Urinary bladder (tissue), 4 donors: ENCODE results near the gene CHKB. TPM values are rescaled to one million over a fixed set of nuclear protein-coding genes. Genes with fewer than 3 reads are reported as not detected.
"Not testable (repeated sequence)": the region's sequence is repeated elsewhere in the genome, so short reads cannot be mapped to it uniquely, and the experiment has no call there.

Experiments used
- DNase-seq: peaks from one replicate; pipeline ENCODE4 v3.0.0-alpha.2; 2015; ENCODE audit errors: extremely low spot score
- H3K27ac ChIP-seq: one replicate; pipeline ENCODE4 v1.5.1; 2013; ENCODE audit warnings: low read depth, mild to moderate bottlenecking, moderate library complexity
- H3K36me3 ChIP-seq: one replicate; pipeline ENCODE4 v1.6.1; 2013; ENCODE audit warnings: mild to moderate bottlenecking, moderate library complexity; ENCODE audit not compliant: insufficient read depth
- H3K4me1 ChIP-seq: one replicate; pipeline ENCODE4 v1.6.1; 2013; ENCODE audit warnings: mild to moderate bottlenecking, moderate library complexity; ENCODE audit not compliant: insufficient read depth
- H3K4me3 ChIP-seq: one replicate; pipeline ENCODE4 v1.5.1; 2013; ENCODE audit warnings: low read depth, low read length
- WGBS: extraction: QIAGEN DNeasy Blood & Tissue Kit; methylation state at CpG from one replicate; pipeline ENCODE4 v1.1.7; 2013; 5-methylcytosine and 5-hydroxymethylcytosine counted together
- polyA plus RNA-seq: library from polyadenylated mRNA; stranded (reverse); fragments of 200-250 nt; gene quantifications from one replicate; pipeline ENCODE4 v1.2.3, GENCODE V29; 2013
- total RNA-seq: library from RNA; depleted of rRNA; stranded (reverse); fragments of >200 nt; gene quantifications from one replicate; pipeline ENCODE4 v1.2.3, GENCODE V29; 2014
- donor health status: healthy with polysubstance abuse.
- donor health status: healthy.

Gene CHKB
- total and polyA plus RNA-seq, 2 donors: 28.0 to 45.7 TPM

DNA sequence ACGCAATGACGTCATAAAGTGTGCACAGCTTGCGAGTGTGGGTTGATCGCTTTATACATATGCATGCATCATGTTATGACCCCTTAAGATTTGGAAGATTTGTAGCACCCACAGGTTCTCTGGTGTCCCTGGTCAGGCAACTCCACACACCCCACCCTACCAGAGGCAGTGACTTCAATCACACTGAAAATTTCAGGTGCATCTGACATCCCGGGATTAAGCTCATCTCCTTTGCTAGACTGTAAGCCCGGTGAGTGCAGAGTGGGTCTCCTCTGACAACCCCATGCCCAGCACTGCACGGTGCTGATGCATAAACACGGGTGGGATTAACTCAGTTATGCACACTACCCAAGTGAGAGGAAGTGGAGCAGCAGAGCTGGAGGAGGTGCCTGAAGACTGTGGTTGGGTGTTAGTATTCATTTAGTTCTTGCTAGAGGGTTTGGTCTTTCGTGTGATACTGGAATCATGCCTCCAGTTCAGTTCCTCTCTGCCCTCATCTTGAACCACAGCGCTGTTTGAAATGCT lies 38.8 kb upstream of the CHKB start:
- 32% methylated on average over 10 of the region's 10 CpGs for WGBS
- Histone ChIP-seq H3K4me1 (no peaks in the 10 kb centered on the region), H3K4me3 (no peak overlapping the region), H3K27ac (no peak overlapping the region), H3K36me3 (peaks cover 2% of the 10 kb centered on the region)
- DNase-seq: no peak

GRCh38 chr22:50620593-50621355 lies 38.1 kb upstream of the CHKB start:
- no peaks in the 10 kb centered on the region for H3K4me1 ChIP-seq
- DNase-seq: peak; percentile 88
- H3K4me3 ChIP-seq: peak overlapping the region; percentile 0
- H3K36me3 ChIP-seq: peaks cover 2% of the 10 kb centered on the region
- no peak overlapping the region for H3K27ac ChIP-seq
- WGBS: 13% methylated on average over 25 of the region's 25 CpGs

DNA sequence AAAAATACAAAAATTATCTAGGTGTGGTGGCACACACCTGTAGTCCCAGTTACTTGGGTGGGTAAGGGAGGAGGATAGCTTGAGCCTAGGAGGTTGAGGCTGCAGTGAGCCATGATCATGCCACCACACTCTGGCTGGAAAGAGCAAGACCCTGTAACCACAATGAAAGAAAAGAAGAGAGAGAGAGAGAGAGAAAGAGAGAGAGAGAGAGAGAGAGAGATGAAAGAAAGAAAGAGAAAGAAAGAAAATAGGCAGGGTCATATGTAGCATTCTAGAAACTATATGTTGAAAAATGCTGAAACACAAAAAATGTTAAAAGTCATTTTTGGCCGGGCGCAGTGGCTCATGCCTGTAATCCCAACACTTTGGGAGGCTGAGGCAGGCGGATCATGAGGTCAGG lies 31.6 kb upstream of the CHKB start:
- 94% methylated on average over 3 of the region's 3 CpGs for WGBS
- DNase-seq, H3K4me3 ChIP-seq, H3K4me1 ChIP-seq, H3K36me3 ChIP-seq, H3K27ac ChIP-seq: not testable (repeated sequence)

DNA sequence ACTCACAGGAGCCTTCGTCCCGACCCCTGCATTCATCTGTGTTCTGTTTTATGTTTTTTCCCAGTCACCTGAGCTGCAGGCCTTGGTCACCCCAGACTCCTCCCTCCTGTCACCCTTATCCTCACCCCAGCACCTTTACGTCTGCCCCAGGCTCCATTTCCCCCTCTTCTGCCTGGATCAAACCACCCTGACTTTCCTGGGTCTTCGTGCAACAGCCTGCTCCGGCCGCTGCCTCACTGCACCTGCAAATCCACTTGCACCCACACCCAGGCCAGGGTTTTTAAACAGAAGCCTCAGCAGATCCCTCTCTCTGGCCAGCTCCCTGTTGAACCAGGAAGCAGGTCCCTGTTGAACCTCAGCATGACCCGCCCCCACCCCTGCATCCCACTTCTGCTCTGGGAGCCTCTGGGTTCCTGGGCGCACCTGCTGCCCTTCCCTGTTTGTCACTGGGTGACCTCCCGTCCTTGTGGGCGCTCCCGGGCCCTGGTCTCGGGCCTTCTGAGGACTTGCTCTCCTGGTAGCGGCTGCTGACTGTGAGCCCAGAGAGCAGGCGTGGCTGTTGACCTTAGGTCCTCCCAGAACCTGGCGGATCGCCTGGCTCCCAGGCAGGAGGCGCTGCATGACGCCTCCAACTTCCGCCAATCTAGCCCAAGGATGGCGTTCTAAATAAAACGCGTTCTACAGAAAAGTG lies 30.8 kb upstream of the CHKB start:
- no peak for DNase-seq
- Histone ChIP-seq H3K4me1 (no peaks in the 10 kb centered on the region), H3K27ac (no peak overlapping the region), H3K36me3 (no peaks in the 10 kb centered on the region), H3K4me3 (no peak overlapping the region)
- WGBS: 70% methylated on average over 22 of the region's 22 CpGs

DNA sequence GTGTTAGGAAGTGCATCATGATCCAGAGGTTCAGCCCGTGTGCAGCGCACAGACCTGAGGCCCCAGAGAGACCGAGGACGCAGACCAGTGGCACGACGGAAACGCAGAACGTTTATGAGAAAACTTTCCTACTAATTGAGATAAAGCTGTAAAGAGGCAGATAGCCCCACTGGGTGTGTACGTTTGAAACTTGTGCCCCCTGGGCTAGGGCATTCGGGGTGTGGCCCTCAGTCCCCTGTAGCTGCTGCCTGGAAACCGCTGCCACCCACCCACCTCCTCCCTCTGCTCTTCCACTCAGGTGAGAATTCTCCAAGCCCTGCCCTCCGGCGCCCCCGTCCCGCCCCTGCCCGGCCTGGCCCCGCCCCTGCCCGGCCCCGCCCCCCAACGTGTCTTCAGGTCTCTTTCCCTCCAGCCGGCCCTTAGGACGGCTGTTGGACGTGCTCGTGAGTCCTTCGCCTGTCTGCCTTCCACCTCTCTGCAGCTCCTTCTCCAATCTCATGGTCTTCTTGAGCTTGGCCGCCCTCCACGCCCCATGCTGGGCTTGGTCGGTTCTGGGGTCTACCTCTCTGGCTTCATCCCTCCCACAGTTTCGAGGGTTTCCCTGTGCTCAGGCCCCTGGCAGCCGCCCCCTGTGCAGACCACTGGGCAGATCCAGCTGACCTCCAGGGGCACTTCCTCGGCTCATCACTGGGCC lies 30.0 kb upstream of the CHKB start:
- no peaks in the 10 kb centered on the region for H3K36me3 ChIP-seq
- DNase-seq: no peak
- no peak overlapping the region for H3K4me3 ChIP-seq
- H3K27ac ChIP-seq: no peak overlapping the region
- H3K4me1 ChIP-seq: no peaks in the 10 kb centered on the region
- WGBS: 28% methylated on average over 31 of the region's 31 CpGs

GRCh38 chr22:50612168-50612527 lies 29.5 kb upstream of the CHKB start:
- WGBS: 41% methylated on average over 6 of the region's 6 CpGs
- H3K4me3 ChIP-seq: no peak overlapping the region
- no peak overlapping the region for H3K27ac ChIP-seq
- no peaks in the 10 kb centered on the region for H3K36me3 ChIP-seq
- no peak for DNase-seq
- H3K4me1 ChIP-seq: no peaks in the 10 kb centered on the region

GRCh38 chr22:50611341-50612060 lies 28.9 kb upstream of the CHKB start:
- no peak for DNase-seq
- H3K27ac ChIP-seq: no peak overlapping the region
- WGBS: 89% methylated on average over 26 of the region's 26 CpGs

DNA sequence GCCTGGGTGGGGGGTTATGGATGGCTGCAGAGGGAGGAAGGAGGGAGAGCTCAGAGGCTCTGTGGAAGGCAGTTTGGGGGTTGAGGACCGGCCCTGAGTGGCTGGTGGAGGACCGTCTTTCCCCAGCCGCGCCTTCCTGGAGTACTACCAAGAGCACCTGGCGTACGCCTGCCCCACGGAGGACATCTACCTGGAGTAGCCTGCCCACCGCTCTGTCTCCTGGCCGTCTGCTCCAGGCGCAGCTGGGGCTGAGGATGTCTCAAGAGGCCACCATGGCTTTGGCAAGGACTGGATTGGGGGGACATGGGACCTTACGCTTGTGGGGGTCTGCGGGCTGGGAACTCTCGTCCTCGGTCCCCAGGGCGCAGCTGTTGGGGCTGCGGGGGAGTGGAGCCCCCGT lies 27.9 kb upstream of the CHKB start:
- no peak for DNase-seq
- H3K4me3 ChIP-seq: no peak overlapping the region
- 89% methylated on average over 17 of the region's 17 CpGs for WGBS

More at GRCh38 chr22:50611341-50612060, 28.9 kb upstream of the CHKB start:
- Histone ChIP-seq H3K4me3 (no peak overlapping the region), H3K4me1 (no peaks in the 10 kb centered on the region), H3K36me3 (no peaks in the 10 kb centered on the region)

GRCh38 chr22:50610041-50610451 lies 27.4 kb upstream of the CHKB start:
- Histone ChIP-seq H3K27ac (no peak overlapping the region), H3K4me3 (no peak overlapping the region), H3K4me1 (no peaks in the 10 kb centered on the region), H3K36me3 (no peaks in the 10 kb centered on the region)
- no peak for DNase-seq
- 83% methylated on average over 11 of the region's 11 CpGs for WGBS

More for the DNA sequence above, 27.9 kb upstream of the CHKB start:
- no peak overlapping the region for H3K27ac ChIP-seq
- no peaks in the 10 kb centered on the region for H3K4me1 ChIP-seq
- no peaks in the 10 kb centered on the region for H3K36me3 ChIP-seq

GRCh38 chr22:50609599-50609998 lies 26.9 kb upstream of the CHKB start:
- H3K36me3 ChIP-seq: no peaks in the 10 kb centered on the region
- DNase-seq: no peak
- H3K27ac ChIP-seq: no peak overlapping the region
- no peak overlapping the region for H3K4me3 ChIP-seq
- no peaks in the 10 kb centered on the region for H3K4me1 ChIP-seq
- WGBS: 69% methylated on average over 12 of the region's 12 CpGs

GRCh38 chr22:50608996-50609395 lies 26.3 kb upstream of the CHKB start:
- Histone ChIP-seq H3K27ac (no peak overlapping the region), H3K4me3 (no peak overlapping the region), H3K36me3 (no peaks in the 10 kb centered on the region), H3K4me1 (no peaks in the 10 kb centered on the region)
- 84% methylated on average over 10 of the region's 10 CpGs for WGBS
- no peak for DNase-seq

GRCh38 chr22:50608058-50608840 lies 25.6 kb upstream of the CHKB start:
- H3K4me3 ChIP-seq, DNase-seq: not testable (repeated sequence)
- WGBS: 82% methylated on average over 39 of the region's 39 CpGs

GRCh38 chr22:50607659-50608020 lies 25.0 kb upstream of the CHKB start:
- WGBS: 58% methylated on average over 6 of the region's 6 CpGs
- Histone ChIP-seq H3K4me1 (no peaks in the 10 kb centered on the region), H3K27ac (no peak overlapping the region), H3K36me3 (no peaks in the 10 kb centered on the region), H3K4me3 (no peak overlapping the region)
- no peak for DNase-seq

More at GRCh38 chr22:50608058-50608840, 25.6 kb upstream of the CHKB start:
- H3K27ac ChIP-seq, H3K36me3 ChIP-seq, H3K4me1 ChIP-seq: not testable (repeated sequence)
